Spleen (tissue), 11 donors: ENCODE data around the gene STX18. TPM values are rescaled to one million over a fixed set of nuclear protein-coding genes. Genes with fewer than 3 reads are reported as not detected.
A peak's percentile ranks its signal among the peaks of the same experiment; 100 is the strongest.
"Not testable (repeated sequence)": the region's sequence is repeated elsewhere in the genome, so short reads cannot be mapped to it uniquely, and the experiment has no call there.

Experiments used
- DNase-seq: peaks from one replicate; pipeline ENCODE4 v3.0.0-alpha.2; 2020
- H3K27ac ChIP-seq, 8 donors: fragments of 200-600 bp; sonication (generic) in 7 of 8; 1 replicate in 4 of 8; 2 replicates in 4 of 8; pipeline versions ENCODE4 v1.5.0 to v1.8.0; 2016 to 2021; ENCODE audit warnings: inconsistent platforms in 4 of 8, mild to moderate bottlenecking in 4 of 8, moderate library complexity in 1 of 8
- H3K27me3 ChIP-seq, 7 donors: fragments of 200-600 bp; sonication (generic) in 6 of 7; replicated peaks in 1 of 7; 1 replicate in 4 of 7; 2 replicates in 3 of 7; pipeline versions ENCODE4 v1.5.0 to v1.8.0; 2016 to 2021; ENCODE audit warnings: inconsistent platforms in 3 of 7, mild to moderate bottlenecking in 1 of 7
- H3K36me3 ChIP-seq, 6 donors: fragments of 200-600 bp; sonication (generic) in 5 of 6; 1 replicate in 4 of 6; 2 replicates in 2 of 6; pipeline versions ENCODE4 v1.5.0 to v1.8.0; 2016 to 2021; ENCODE audit warnings: inconsistent platforms in 2 of 6
- H3K4me1 ChIP-seq, 6 donors: fragments of 200-600 bp; sonication (generic) in 5 of 6; 1 replicate in 3 of 6; 2 replicates in 3 of 6; pipeline versions ENCODE4 v1.5.0 to v1.8.0; 2016 to 2021; ENCODE audit warnings: inconsistent platforms in 3 of 6
- H3K4me3 ChIP-seq, 8 donors: fragments of 200-600 bp; sonication (generic) in 7 of 8; 1 replicate in 4 of 8; 2 replicates in 4 of 8; pipeline versions ENCODE4 v1.5.0 to v1.8.0; 2016 to 2021; ENCODE audit warnings: inconsistent platforms in 4 of 8, mild to moderate bottlenecking in 4 of 8, moderate library complexity in 2 of 8
- H3K9me3 ChIP-seq, 8 donors: fragments of 200-600 bp; sonication (generic) in 7 of 8; 1 replicate in 4 of 8; 2 replicates in 4 of 8; pipeline versions ENCODE4 v1.5.0 to v1.8.0; 2016 to 2021; ENCODE audit warnings: inconsistent platforms in 4 of 8
- CTCF ChIP-seq, 11 experiments: fragments of 200-600 bp in 7 of 11; fragments of 450-650 bp in 4 of 11; sonication (generic) in 4 of 11; IDR thresholded peaks in 8 of 11; conservative IDR thresholded peaks in 3 of 11; 1 replicate in 7 of 11; 2 replicates in 4 of 11; pipeline versions ENCODE4 v1.4.0 to v1.8.0; 2016 to 2021; ENCODE audit warnings: antibody characterized with exemption in 11 of 11, inconsistent platforms in 4 of 11, mild to moderate bottlenecking in 1 of 11
- POLR2A ChIP-seq, 3 donors: fragments of 450-650 bp; IDR thresholded peaks; one replicate each; pipeline ENCODE4 v1.5.1; 2017; ENCODE audit warnings: antibody characterized with exemption in 3 of 3, mild to moderate bottlenecking in 1 of 3
- POLR2AphosphoS5 ChIP-seq, 3 donors: sonication (generic); formaldehyde crosslinking; IDR thresholded peaks; one replicate each; pipeline ENCODE4 v1.5.1; 2017; ENCODE audit warnings: antibody characterized with exemption in 3 of 3
- WGBS, 5 donors: extraction: QIAGEN DNeasy Blood & Tissue Kit in 3 of 5; methylation state at CpG; one replicate each; pipeline versions ENCODE4 v1.1.5 to v1.1.7; 2013 to 2018; 5-methylcytosine and 5-hydroxymethylcytosine counted together
- intact Hi-C: fragments of 100-400 bp; cut with DNase I; formaldehyde crosslinking; loops from one replicate; pipeline ENCODE4 v1.15.0; 2023; ENCODE audit warnings: low total_unique reads
- polyA plus RNA-seq, 3 donors: library from polyadenylated mRNA; stranded (reverse); fragments of 200-250 nt; gene quantifications; one replicate each; pipeline ENCODE4 v1.2.1, GENCODE V29; 2013
- total RNA-seq, 7 donors: library from RNA; depleted of rRNA in 3 of 7; stranded (reverse); fragments of >200 nt in 3 of 7; fragmentation: NEBNext Ultra II Directional in 4 of 7; extraction: Animal tissue kit (Norgen Biotek cat#: 25700) in 4 of 7; gene quantifications; one replicate each; pipeline versions ENCODE4 v1.1.0 to v1.2.1, GENCODE V29; 2016 to 2021
- donor health status: healthy with polysubstance abuse.
- donor health status: DM: no; HTN: no; CAD: no; lungs with moderate emphysema.
- donor health status: DM: no; HTN: no; CAD: no.
- donor health status: Bipolar disorder and iron deficiency.
- donor health status: healthy.
- donor health status: DM: no; HTN: no; CAD: no.
- donor health status: DM: yes; HTN: yes; CAD: no.

Gene STX18
- total and polyA plus RNA-seq, 10 donors: 19.0 to 45.8 (median 29.8) TPM

GRCh38 chr4:4507403-4507802 lies 34.4 kb downstream of the STX18 start:
- H3K36me3 ChIP-seq: peaks cover 0 to 16% (median 0%) of the 10 kb centered on the region in 6 donors
- no peaks in the 10 kb centered on the region for H3K27me3 ChIP-seq
- H3K4me1 ChIP-seq: peaks cover 0 to 12% (median 0%) of the 10 kb centered on the region in 6 donors
- no peak overlapping the region for H3K27ac ChIP-seq
- WGBS, 5 donors: 90 to 97% (median 96%) methylated on average over 14 of the region's 14 CpGs
- H3K4me3 ChIP-seq: no peak overlapping the region
- TF ChIP-seq POLR2A (IDR thresholded peaks at IDR 0.05): no peak
- H3K9me3 ChIP-seq: no peaks in the 10 kb centered on the region
- no peak for DNase-seq
- intact Hi-C loops: no loop called here

- Histone ChIP-seq H3K4me1 (peaks cover 0 to 17% (median 0%) of the 10 kb centered on the region in 6 donors), H3K4me3 (no peak overlapping the region), H3K36me3 (peaks cover 0 to 16% (median 0%) of the 10 kb centered on the region in 6 donors), H3K27ac (no peak overlapping the region), H3K9me3 (no peaks in the 10 kb centered on the region), H3K27me3 (no peaks in the 10 kb centered on the region)
- WGBS, 5 donors: 86 to 94% (median 93%) methylated on average over 5 of the region's 5 CpGs
- intact Hi-C loops: no loop called here
- TF ChIP-seq POLR2A (IDR thresholded peaks at IDR 0.05) (no peak), POLR2AphosphoS5 (IDR thresholded peaks at IDR 0.05) (no peak), CTCF (IDR thresholded peaks at IDR 0.05 in 8 of 11, conservative IDR thresholded peaks at IDR 0.05 in 3 of 11) (no peak)
- no peak for DNase-seq
Observed at GRCh38 chr4:4506961-4507360, 34.9 kb downstream of the STX18 start.

- intact Hi-C loops, DNase-seq, H3K27me3 ChIP-seq, H3K9me3 ChIP-seq, H3K27ac ChIP-seq, H3K4me3 ChIP-seq: not testable (repeated sequence)
- peaks cover 0 to 13% (median 0%) of the 10 kb centered on the region in 6 donors for H3K36me3 ChIP-seq
- H3K4me1 ChIP-seq: peaks cover 0 to 22% (median 0%) of the 10 kb centered on the region in 6 donors
- WGBS, 5 donors: 89 to 98% (median 96%) methylated on average over 9 of the region's 9 CpGs
Observed at GRCh38 chr4:4505211-4505610, 36.6 kb downstream of the STX18 start.

- Histone ChIP-seq H3K36me3 (peaks cover 0 to 11% (median 0%) of the 10 kb centered on the region in 6 donors), H3K27ac (no peak overlapping the region), H3K9me3 (no peaks in the 10 kb centered on the region), H3K4me1 (peaks cover 0 to 22% (median 0%) of the 10 kb centered on the region in 6 donors), H3K4me3 (no peak overlapping the region), H3K27me3 (no peaks in the 10 kb centered on the region)
- 82 to 97% (median 95%) methylated on average over 2 of the region's 2 CpGs for WGBS, 5 donors
- TF ChIP-seq POLR2A (IDR thresholded peaks at IDR 0.05): no peak
- no peak for TF ChIP-seq POLR2AphosphoS5 (IDR thresholded peaks at IDR 0.05)
- TF ChIP-seq CTCF (IDR thresholded peaks at IDR 0.05 in 8 of 11, conservative IDR thresholded peaks at IDR 0.05 in 3 of 11): no peak
- no peak for DNase-seq
- intact Hi-C loops: no loop called here
Observed at GRCh38 chr4:4504783-4505182, 37.1 kb downstream of the STX18 start.

- no peak for DNase-seq
- H3K27ac ChIP-seq: peak overlapping the region in 3 of 8 donors; percentile 14 to 40 (median 38)
- H3K27me3 ChIP-seq: no peaks in the 10 kb centered on the region
- no peak for TF ChIP-seq POLR2A (IDR thresholded peaks at IDR 0.05)
- TF ChIP-seq POLR2AphosphoS5 (IDR thresholded peaks at IDR 0.05): no peak
- TF ChIP-seq CTCF (IDR thresholded peaks at IDR 0.05 in 8 of 11, conservative IDR thresholded peaks at IDR 0.05 in 3 of 11): no peak
- intact Hi-C loops: no loop called here
- no peaks in the 10 kb centered on the region for H3K36me3 ChIP-seq
- H3K4me1 ChIP-seq: peaks cover 0 to 22% (median 0%) of the 10 kb centered on the region in 6 donors
- H3K4me3 ChIP-seq: peak overlapping the region in 2 of 8 donors; percentile 6 to 37
- H3K9me3 ChIP-seq: no peaks in the 10 kb centered on the region
- 25 to 52% (median 40%) methylated on average over 10 of the region's 10 CpGs for WGBS, 5 donors
Observed at GRCh38 chr4:4502694-4503311, 39.0 kb downstream of the STX18 start.
